Measurements from ENCODE around the gene SLC13A3.

DNA sequence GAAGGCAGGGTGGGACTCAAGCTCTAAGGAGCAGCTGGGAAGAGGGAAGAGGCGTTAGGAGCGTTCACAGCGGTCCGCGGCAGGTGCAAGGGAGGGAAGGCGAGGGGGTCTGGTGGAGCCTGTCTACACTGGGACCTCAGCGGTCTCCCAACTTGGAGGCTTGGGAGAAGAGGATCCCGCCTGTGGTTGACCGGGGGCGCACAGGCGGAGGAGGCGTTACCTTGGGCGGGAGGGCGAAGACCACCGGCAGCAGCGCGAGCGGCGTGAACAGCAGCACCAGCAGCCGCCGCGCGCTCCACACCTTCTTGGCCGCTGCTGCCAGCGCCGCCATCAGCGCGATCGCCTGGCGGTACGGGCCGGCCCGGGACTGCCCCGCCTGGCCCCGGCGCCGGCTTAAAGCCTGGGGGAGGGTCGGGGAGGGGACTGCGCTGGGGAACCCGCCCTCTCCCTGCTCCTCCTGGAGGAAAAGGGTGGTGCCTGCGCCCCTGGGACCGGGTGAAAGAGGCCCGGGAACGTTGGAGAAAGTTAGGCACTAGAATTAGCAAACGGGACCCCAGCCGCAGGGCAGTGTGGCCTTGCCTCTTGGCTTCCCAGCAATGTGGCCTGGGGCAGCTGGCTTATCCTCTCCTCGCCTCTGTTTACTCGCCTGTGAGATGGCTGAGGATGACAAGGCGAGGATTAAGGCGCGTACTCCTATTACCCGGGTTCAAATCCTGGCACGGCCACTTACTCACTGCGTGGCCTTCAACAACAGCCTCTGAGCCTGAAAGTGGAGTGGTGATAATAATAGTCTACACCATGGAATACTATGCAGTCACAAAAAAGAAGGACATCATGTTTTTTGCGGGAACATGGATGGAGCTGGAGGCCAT, at the start of gene SLC13A3:
- no peak for TF ChIP-seq EP300 (IDR thresholded peaks at IDR 0.05; ENCODE audit: borderline replicate concordance)
- TF ChIP-seq TEAD4 (IDR thresholded peaks at IDR 0.05) = no peak
- TF ChIP-seq RAD21 (IDR thresholded peaks at IDR 0.05; ENCODE audit: low read depth) = no peak

Measured in Ishikawa (cell line).